Measurements from ENCODE around the gene CCL28.
"Not testable (repeated sequence)": the region's sequence is repeated elsewhere in the genome, so short reads cannot be mapped to it uniquely, and the experiment has no call there.

CCL28 gene

GRCh38 chr5:43409809-43410271, 2.4 kb downstream of the CCL28 start:
- no peak for DNase-seq

- not testable (repeated sequence) for DNase-seq
Measured at GRCh38 chr5:43402524-43403066, 9.6 kb downstream of the CCL28 start.

DNA sequence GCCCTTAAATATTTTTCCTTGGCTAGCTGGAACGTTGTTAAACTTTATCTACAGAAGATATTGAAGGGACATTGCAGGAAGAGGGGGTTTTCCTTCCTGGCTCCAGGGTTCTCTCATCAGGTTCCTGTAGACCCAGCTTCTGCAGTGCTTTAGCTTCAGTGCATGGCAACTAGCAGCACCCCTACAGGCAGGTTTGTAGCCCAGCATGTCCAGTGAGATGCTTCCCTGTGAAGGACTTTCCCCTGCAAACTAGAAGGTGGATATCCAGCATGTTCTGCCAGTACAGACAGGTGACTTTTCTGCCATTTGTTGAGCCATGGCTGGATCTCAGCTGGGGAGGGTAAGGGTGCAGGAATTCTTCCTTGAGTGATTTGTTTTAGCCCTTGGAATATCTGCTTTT, 10.4 kb downstream of the CCL28 start:
- DNase-seq: no peak

DNA sequence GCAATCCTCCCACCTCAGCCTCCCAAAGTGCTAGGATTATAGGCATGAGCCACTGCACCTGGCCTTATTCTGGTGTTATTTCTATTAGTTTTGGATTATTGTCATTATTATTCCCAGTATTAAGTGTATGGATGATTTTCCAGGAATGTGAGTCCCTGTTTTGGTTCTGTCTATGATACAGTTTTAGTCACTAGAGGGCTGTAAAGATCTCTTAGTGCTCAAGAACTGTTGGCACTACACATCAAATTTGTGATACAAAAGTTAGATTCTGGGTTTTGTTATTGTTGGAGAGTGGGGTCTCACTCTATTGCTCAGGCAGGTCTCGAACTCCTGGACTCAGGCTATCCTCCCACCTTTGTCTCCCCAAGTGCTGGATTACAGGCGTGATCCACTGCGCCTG, 12.1 kb downstream of the CCL28 start:
- no peak for DNase-seq

DNA sequence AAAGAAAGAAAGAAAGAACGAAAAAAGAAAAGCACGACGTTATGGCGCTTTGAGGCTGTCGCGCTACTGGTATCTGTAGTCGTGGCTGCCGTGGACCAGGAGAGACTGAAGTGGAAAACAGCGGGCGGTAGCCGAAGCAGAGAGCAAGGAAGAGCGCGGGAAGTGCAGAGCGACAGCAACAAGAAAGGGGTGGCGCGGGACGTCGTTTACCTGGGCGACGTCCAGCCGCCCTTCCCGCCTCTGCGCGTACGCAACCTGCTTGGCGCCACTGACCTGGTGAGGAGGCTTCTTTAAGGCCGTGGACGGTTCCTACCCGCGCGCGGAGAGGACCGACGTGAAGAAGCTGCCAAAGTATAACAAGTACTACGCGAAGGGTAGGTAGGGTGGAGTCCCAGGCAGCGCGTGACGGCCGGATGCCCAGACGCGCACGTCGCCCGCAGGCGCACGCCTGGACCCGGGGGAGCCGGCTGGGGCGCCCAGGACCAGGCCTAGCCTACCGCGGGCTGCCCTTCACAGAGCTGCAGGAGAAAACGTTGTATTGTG, 15.4 kb downstream of the CCL28 start:
- DNase-seq: peak; percentile 10

DNA sequence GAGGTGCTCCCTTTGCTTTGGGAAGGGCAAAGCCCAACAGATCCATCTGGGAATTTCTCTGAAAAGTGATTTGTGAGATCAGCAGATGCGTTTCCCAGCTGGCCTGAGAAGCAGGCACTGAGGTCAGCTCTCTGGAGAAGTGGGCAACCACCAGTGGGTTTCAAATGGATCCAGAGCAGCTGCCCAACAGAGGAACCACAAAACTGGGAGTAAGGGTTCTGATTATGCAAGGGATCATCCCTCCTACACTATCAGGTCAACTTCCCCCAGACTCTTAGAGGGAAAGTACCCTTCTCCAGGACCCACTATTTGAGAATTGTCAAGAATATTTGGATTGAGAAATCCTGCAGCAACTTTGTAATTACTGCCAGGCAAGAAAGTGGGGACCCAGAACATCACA, 21.7 kb downstream of the CCL28 start:
- DNase-seq: peak; percentile 63

DNA sequence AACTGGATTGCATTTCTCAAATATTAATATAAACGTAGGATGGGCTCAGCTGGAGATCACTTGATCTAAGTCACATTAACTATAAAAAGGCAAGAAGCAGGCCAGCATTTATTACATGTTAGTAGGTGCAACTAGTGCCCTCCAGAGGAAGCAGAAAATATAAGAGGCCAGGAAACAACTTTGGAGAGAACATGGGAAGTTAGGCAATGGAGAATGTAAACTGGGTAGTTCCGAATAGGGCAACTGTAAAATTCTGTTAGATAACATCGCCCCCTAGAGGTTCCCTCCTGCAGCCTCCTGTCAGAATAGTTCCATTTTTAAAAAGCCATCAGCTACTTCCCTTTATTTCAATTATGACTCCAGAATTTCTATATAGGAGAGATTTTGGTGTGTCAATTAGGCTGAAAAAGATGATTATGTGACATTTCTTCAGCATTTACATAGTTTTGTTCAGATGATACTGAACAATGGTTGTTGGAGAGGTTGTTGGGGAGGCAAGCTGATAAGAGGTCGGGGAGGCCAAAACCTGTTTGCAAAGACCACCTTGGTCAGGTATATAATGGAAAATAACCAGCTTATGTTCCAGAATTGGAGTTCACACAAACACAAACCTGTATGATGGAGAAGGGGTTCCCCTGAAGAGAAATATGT, 22.4 kb downstream of the CCL28 start:
- DNase-seq: peak; percentile 94

DNA sequence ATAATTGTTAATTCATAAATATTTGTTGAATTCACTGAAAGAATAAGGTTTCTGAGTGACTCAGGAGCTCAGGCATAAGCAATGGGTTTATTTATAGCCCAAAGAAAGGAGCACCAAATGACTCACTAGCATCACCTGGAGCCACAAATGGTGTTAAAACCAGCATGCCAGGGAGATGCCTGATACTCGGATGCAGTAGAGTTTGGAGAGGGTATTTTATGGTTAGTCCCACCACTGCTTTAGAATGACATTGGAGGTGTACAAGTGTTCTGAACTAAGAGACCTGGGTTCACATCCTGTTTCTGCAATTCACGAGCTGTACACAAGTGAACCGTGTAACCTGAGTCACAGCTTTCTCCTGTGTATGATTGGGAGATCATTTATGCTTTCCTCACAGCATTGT, 25.2 kb downstream of the CCL28 start:
- DNase-seq: no peak

DNA sequence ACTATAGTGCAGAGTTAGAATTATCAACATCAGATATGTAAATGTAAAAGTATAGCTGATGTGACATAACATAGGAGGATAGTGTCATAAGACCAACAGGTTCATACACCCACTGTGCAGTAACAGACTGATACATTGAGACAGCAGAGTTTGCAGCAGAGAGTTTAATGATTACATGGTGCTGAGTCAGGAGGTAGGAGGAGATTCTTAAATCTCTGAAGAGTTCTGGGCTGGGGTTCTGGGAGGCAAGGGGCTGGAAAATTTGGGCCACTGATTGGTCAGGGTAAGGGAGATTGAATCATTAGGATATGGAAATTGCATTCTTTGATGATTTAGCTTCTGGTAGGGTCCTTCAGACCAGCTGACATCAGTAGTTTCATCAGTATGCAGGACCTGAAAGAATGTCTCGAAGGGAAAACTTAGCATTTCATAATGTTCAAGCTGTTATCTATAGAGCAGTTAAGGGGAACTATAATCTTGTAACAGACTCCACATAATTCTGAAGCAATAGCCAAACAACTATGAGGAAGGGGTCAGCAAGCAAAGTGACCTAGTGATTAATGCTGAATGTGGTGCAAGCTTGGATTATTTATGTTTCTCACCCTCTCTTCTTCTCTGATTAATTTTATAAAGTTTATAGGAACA, 35.6 kb downstream of the CCL28 start:
- DNase-seq: peak; percentile 75

GRCh38 chr5:43371821-43372220, 40.4 kb downstream of the CCL28 start:
- DNase-seq: no peak

GRCh38 chr5:43370352-43370751, 41.8 kb downstream of the CCL28 start:
- DNase-seq: no peak

- DNase-seq: no peak
Measured at GRCh38 chr5:43369651-43370050, 42.5 kb downstream of the CCL28 start.

GRCh38 chr5:43367909-43368669, 44.1 kb downstream of the CCL28 start:
- peak; percentile 10 for DNase-seq

DNA sequence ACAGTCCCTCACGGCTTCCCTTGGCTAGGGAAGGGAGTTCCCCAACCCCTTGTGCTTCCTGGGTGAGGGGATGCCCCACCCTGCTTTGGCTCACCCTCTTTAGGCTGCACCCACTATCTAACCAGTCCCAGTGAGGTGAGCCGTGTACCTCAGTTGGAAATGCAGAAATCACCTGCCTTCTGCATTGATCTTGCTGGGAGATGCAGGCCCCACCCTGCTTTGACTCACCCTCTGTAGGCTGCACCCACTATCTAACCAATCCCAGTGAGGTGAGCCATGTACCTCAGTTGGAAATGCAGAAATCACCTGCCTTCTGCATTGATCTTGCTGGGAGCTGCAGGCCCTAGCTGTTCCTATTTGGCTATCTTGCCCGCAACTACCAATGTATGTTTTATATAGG, 44.7 kb downstream of the CCL28 start:
- no peak for DNase-seq

DNA sequence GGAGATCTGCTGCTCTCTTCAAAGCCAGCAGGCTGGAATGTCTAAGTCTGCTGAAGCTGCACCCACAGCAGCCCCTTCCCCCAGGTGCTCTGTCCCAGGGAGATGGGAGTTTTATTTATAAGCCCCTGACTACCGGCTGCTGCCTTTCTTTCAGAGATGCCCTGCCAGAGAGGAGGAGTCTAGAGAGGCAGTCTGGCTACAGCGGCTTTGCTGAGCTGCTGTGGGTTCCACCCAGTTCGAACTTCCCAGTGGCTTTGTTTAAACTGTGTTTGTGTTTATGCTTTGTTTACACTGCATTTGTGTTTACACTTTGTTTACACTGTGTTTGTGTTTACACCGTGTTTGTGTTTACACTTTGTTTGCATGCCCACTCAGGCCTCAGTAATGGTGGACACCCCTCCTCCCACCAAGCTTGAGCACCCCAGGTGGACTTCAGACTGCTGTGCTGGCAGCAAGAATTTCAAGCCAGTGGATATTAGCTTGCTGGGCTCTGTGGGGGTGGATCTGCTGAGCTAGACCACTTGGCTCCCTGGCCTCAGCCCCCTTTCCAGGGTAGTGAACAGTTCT, 45.4 kb downstream of the CCL28 start:
- not testable (repeated sequence) for DNase-seq

DNA sequence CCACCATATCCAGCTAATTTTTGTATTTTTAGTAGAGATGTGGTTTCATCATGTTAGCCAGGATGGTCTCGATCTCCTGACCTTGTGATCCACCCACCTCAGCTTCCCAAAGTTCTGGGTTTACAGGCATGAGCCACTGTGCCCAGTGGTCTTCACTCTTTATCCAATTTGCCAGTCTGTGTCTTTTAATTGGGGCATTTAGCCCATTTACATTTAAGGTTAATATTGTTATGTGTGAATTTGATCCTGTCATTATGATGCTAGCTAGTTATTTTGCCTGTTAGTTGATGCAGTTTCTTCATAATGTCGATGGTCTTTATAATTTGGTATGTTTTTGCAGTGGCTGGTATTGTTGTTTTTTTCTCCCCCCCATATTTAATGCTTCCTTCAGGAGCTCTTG, 47.0 kb downstream of the CCL28 start:
- DNase-seq: not testable (repeated sequence)

- no peak for DNase-seq
Measured at GRCh38 chr5:43363445-43364152, 48.6 kb downstream of the CCL28 start.

DNA sequence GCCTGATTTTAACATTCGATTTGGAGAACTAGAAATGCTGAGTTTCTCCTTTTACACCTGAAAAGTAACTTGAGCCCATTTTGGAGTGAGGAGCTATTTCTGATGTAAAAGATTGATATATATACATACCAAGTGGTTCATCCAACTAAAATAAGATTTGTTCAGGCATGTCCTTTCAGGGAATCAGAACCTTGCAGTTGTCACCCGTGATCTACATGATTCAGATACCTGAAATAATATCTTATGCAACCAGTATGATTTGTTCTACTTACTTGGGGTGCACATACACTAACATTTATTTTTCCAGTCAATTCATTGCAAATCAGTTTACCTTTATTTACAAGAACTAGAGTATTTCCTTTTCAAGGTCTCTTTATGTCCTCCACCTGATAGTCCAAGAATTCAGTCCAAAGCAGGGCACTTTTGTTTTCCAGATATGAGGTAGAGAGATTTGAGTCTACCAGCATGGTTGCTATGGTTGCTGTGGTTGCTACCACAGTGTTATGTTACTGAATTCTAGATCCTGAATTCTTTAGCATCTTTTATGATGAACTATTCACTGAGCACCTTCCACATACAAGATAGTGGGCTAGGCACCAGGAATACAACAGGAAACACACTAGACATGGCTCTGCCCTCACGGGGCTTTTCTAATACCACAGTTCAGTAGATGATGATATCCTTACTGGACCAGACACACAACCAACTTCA, 49.3 kb downstream of the CCL28 start:
- DNase-seq: no peak

DNA sequence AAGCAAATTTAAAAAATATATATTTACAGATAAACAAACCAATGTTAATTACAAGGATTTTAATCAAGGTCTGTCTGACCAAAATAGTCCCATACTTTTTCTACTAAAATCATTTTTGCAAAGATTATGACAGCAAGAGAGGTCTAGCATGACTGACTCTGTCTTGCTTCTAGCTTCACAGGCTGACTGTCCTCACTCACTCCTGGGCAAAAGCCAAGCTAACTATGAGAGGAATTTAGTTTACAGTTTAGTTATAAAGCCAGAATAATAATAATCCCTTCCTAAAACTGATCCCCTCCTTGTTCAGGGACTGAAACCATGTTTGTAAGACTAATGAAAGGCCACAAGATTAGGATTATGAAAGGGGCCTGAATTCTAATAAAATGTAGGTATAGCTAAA, 53.5 kb downstream of the CCL28 start:
- DNase-seq: no peak

GRCh38 chr5:43358301-43358700, 53.9 kb downstream of the CCL28 start:
- no peak for DNase-seq

GRCh38 chr5:43357878-43358281, 54.3 kb downstream of the CCL28 start:
- no peak for DNase-seq

DNA sequence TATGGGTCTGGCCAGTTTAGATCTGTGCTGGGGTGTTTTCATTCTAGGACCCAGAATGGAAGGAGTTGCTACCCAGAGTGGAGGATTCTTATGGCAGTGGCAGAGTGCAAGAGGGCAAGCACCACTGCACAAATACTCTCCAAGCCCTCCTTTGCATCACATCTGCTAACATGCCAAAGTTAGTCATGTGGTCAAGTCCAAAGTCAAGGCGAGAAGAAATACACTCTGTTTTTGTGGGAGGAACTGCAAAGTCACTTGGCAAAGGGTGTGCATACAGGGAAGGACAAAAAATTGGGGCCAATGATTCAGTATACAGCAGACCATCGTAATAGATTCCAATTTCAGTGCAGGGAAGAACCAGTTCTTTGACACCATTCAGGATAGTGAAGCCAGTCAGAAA, 55.1 kb downstream of the CCL28 start:
- no peak for DNase-seq
